Neuronal stem cell (in vitro differentiated cells): ENCODE measurements around the gene SLC35B1.

Experiments used
- DNase-seq: peaks from one replicate; pipeline ENCODE4 v3.0.0-alpha.2; 2013; ENCODE audit warnings: low spot score
- H2AFZ ChIP-seq: one replicate; pipeline ENCODE4 v1.6.1; 2013; ENCODE audit warnings: mild to moderate bottlenecking, low read length, inconsistent platforms
- H2AK5ac ChIP-seq: 2 replicates; pipeline ENCODE4 v1.6.1; 2013; ENCODE audit warnings: low read depth, mild to moderate bottlenecking, inconsistent platforms, low read length, moderate library complexity, mixed read lengths
- H2BK120ac ChIP-seq: 2 replicates; pipeline ENCODE4 v1.6.1; 2013; ENCODE audit warnings: low read depth, mild to moderate bottlenecking, inconsistent platforms, low read length, moderate library complexity, mixed read lengths
- H2BK12ac ChIP-seq: one replicate; pipeline ENCODE4 v1.6.1; 2013; ENCODE audit warnings: low read length, inconsistent platforms
- H2BK15ac ChIP-seq: 2 replicates; pipeline ENCODE4 v1.6.1; 2013; ENCODE audit warnings: mild to moderate bottlenecking, low read length, inconsistent platforms, mixed read lengths
- H2BK5ac ChIP-seq: one replicate; pipeline ENCODE4 v1.6.1; 2013; ENCODE audit warnings: inconsistent platforms, mild to moderate bottlenecking, low read length, moderate library complexity
- H3K14ac ChIP-seq: one replicate; pipeline ENCODE4 v1.6.1; 2013; ENCODE audit warnings: low read length, inconsistent platforms
- H3K18ac ChIP-seq: 2 replicates; pipeline ENCODE4 v1.6.1; 2013; ENCODE audit warnings: low read length, inconsistent platforms
- H3K23ac ChIP-seq: 2 replicates; pipeline ENCODE4 v1.6.1; 2013; ENCODE audit warnings: low read depth, mild to moderate bottlenecking, mixed read lengths, low read length, inconsistent platforms; ENCODE audit not compliant: poor library complexity
- H3K27ac ChIP-seq: replicated peaks from 3 replicates; pipeline ENCODE4 v1.5.1; 2013; ENCODE audit warnings: low read length, inconsistent platforms
- H3K27me3 ChIP-seq, 3 experiments: 2 replicates each; pipeline ENCODE4 v1.6.1; 2013; ENCODE audit warnings: low read length in 3 of 3, mild to moderate bottlenecking in 2 of 3, inconsistent platforms in 1 of 3, low read depth in 1 of 3, mixed read lengths in 1 of 3, moderate library complexity in 1 of 3; ENCODE audit not compliant: control insufficient read depth in 3 of 3, insufficient read depth in 3 of 3
- H3K36me3 ChIP-seq, 2 donors: replicated peaks in 1 of 2; 2 replicates each; pipeline ENCODE4 v1.6.1; 2013; ENCODE audit warnings: low read length in 2 of 2; ENCODE audit not compliant: control insufficient read depth in 2 of 2, insufficient read depth in 2 of 2
- H3K4ac ChIP-seq: 2 replicates; pipeline ENCODE4 v1.6.1; 2013; ENCODE audit warnings: inconsistent platforms, mild to moderate bottlenecking, low read length, moderate library complexity
- H3K4me1 ChIP-seq, 2 donors: 1 replicate in 1 of 2; 2 replicates in 1 of 2; pipeline ENCODE4 v1.6.1; 2013; ENCODE audit warnings: low read length in 2 of 2, low read depth in 1 of 2; ENCODE audit not compliant: control insufficient read depth in 2 of 2, insufficient read depth in 1 of 2
- H3K4me2 ChIP-seq: one replicate; pipeline ENCODE4 v1.6.1; 2013; ENCODE audit warnings: mild to moderate bottlenecking, low read length, inconsistent platforms; ENCODE audit not compliant: insufficient read depth, poor library complexity, severe bottlenecking
- H3K4me3 ChIP-seq, 2 donors: 2 replicates each; pipeline ENCODE4 v1.5.1; 2013; ENCODE audit warnings: low read length in 2 of 2, mild to moderate bottlenecking in 2 of 2, inconsistent platforms in 1 of 2, moderate library complexity in 1 of 2
- H3K79me1 ChIP-seq: one replicate; pipeline ENCODE4 v1.6.1; 2013; ENCODE audit warnings: low read depth, mild to moderate bottlenecking, inconsistent platforms, low read length, moderate library complexity
- H3K9ac ChIP-seq: one replicate; pipeline ENCODE4 v1.6.1; 2013; ENCODE audit warnings: mild to moderate bottlenecking, low read depth, low read length, inconsistent platforms; ENCODE audit not compliant: poor library complexity
- H3K9me3 ChIP-seq, 2 donors: replicated peaks in 1 of 2; 2 replicates each; pipeline versions ENCODE3 to v1.6.1; 2013; ENCODE audit warnings: low read length in 2 of 2, mild to moderate bottlenecking in 2 of 2, inconsistent platforms in 1 of 2, low read depth in 1 of 2, mixed read lengths in 1 of 2, moderate library complexity in 1 of 2; ENCODE audit not compliant: control insufficient read depth in 2 of 2, insufficient read depth in 1 of 2
- H4K8ac ChIP-seq: one replicate; pipeline ENCODE4 v1.6.1; 2013; ENCODE audit warnings: low read depth, mild to moderate bottlenecking, inconsistent platforms, low read length, moderate library complexity
- H4K91ac ChIP-seq: one replicate; pipeline ENCODE4 v1.6.1; 2013; ENCODE audit warnings: low read length, low read depth, mild to moderate bottlenecking, inconsistent platforms; ENCODE audit not compliant: poor library complexity
- WGBS, 2 donors: extraction: QIAGEN DNeasy Blood & Tissue Kit; methylation state at CpG; one replicate each; pipeline ENCODE4 v1.1.7; 2013; ENCODE audit warnings: missing lambda C conversion rate in 2 of 2, mixed read lengths in 1 of 2; ENCODE audit not compliant: insufficient read length in 2 of 2, insufficient replicate concordance in 1 of 2; ENCODE audit errors: extremely low coverage in 2 of 2; 5-methylcytosine and 5-hydroxymethylcytosine counted together

The SLC35B1 gene

GRCh38 chr17:49745175-49746139, 37.7 kb upstream of the SLC35B1 start:
- no peak overlapping the region for H2BK15ac ChIP-seq
- H2AFZ ChIP-seq = no peak overlapping the region
- H3K4me1 ChIP-seq = no peaks in the 10 kb centered on the region
- H3K9ac ChIP-seq = no peak overlapping the region
- no peak overlapping the region for H2BK120ac ChIP-seq
- no peaks in the 10 kb centered on the region for H3K9me3 ChIP-seq
- no peak overlapping the region for H2AK5ac ChIP-seq
- no peak overlapping the region for H3K18ac ChIP-seq
- H4K8ac ChIP-seq = no peak overlapping the region
- no peak overlapping the region for H2BK12ac ChIP-seq
- no peak overlapping the region for H3K14ac ChIP-seq
- H2BK5ac ChIP-seq = no peak overlapping the region
- no peak overlapping the region for H3K4ac ChIP-seq
- H4K91ac ChIP-seq = no peak overlapping the region
- no peak for DNase-seq
- WGBS, 2 donors = no CpG with 5 or more reads among the region's 1 CpG
- H3K36me3 ChIP-seq = peaks cover 1 to 4% of the 10 kb centered on the region in 2 donors
- no peak overlapping the region for H3K23ac ChIP-seq
- H3K4me3 ChIP-seq = no peak overlapping the region
- H3K27me3 ChIP-seq = no peaks in the 10 kb centered on the region
- no peak overlapping the region for H3K4me2 ChIP-seq
- H3K27ac ChIP-seq = no peak overlapping the region
- peaks cover 2% of the 10 kb centered on the region for H3K79me1 ChIP-seq

GRCh38 chr17:49742166-49742638, 34.4 kb upstream of the SLC35B1 start:
- Histone ChIP-seq H4K8ac (no peak overlapping the region), H3K4me2 (no peak overlapping the region), H3K79me1 (peaks cover 4% of the 10 kb centered on the region), H2BK12ac (no peak overlapping the region), H3K4me1 (no peaks in the 10 kb centered on the region), H2BK120ac (no peak overlapping the region), H2BK5ac (no peak overlapping the region), H3K14ac (no peak overlapping the region), H3K4me3 (no peak overlapping the region), H4K91ac (no peak overlapping the region), H3K23ac (no peak overlapping the region), H3K36me3 (peaks cover 0 to 1% of the 10 kb centered on the region in 2 donors), H3K9me3 (no peaks in the 10 kb centered on the region), H3K27ac (no peak overlapping the region), H3K9ac (no peak overlapping the region), H2AFZ (no peak overlapping the region), H3K18ac (no peak overlapping the region), H3K4ac (no peak overlapping the region), H2AK5ac (no peak overlapping the region), H3K27me3 (no peaks in the 10 kb centered on the region), H2BK15ac (no peak overlapping the region)
- no CpG with 5 or more reads among the region's 1 CpG for WGBS, 2 donors
- no peak for DNase-seq

GRCh38 chr17:49741692-49742076, 33.9 kb upstream of the SLC35B1 start:
- H2BK15ac ChIP-seq = no peak overlapping the region
- no peak overlapping the region for H4K91ac ChIP-seq
- no peaks in the 10 kb centered on the region for H3K4me1 ChIP-seq
- H2BK12ac ChIP-seq = no peak overlapping the region
- no peak overlapping the region for H2BK5ac ChIP-seq
- no peaks in the 10 kb centered on the region for H3K9me3 ChIP-seq
- no peak for DNase-seq
- H2AFZ ChIP-seq = no peak overlapping the region
- H3K23ac ChIP-seq = no peak overlapping the region
- H2BK120ac ChIP-seq = no peak overlapping the region
- no peak overlapping the region for H3K18ac ChIP-seq
- H2AK5ac ChIP-seq = no peak overlapping the region
- H3K27ac ChIP-seq = no peak overlapping the region
- no peak overlapping the region for H3K4me3 ChIP-seq
- peaks cover 4% of the 10 kb centered on the region for H3K79me1 ChIP-seq
- H3K14ac ChIP-seq = no peak overlapping the region
- no peak overlapping the region for H3K4ac ChIP-seq
- no CpG with 5 or more reads among the region's 3 CpGs for WGBS, 2 donors
- H3K4me2 ChIP-seq = no peak overlapping the region
- H3K27me3 ChIP-seq = no peaks in the 10 kb centered on the region
- H4K8ac ChIP-seq = no peak overlapping the region
- H3K9ac ChIP-seq = no peak overlapping the region
- peaks cover 0 to 1% of the 10 kb centered on the region in 2 donors for H3K36me3 ChIP-seq

GRCh38 chr17:49741009-49741691, 33.4 kb upstream of the SLC35B1 start:
- no peak overlapping the region for H4K91ac ChIP-seq
- H3K4ac ChIP-seq = no peak overlapping the region
- no peak overlapping the region for H3K18ac ChIP-seq
- no peak for DNase-seq
- H3K4me3 ChIP-seq = no peak overlapping the region
- H3K4me2 ChIP-seq = no peak overlapping the region
- no peak overlapping the region for H3K9ac ChIP-seq
- H2BK15ac ChIP-seq = no peak overlapping the region
- H3K27me3 ChIP-seq = no peaks in the 10 kb centered on the region
- H3K14ac ChIP-seq = no peak overlapping the region
- H2BK12ac ChIP-seq = no peak overlapping the region
- H2AFZ ChIP-seq = no peak overlapping the region
- no CpG with 5 or more reads among the region's 5 CpGs for WGBS, 2 donors
- no peak overlapping the region for H4K8ac ChIP-seq
- H3K4me1 ChIP-seq = no peaks in the 10 kb centered on the region
- no peak overlapping the region for H3K23ac ChIP-seq
- H2BK5ac ChIP-seq = no peak overlapping the region
- H3K27ac ChIP-seq = no peak overlapping the region
- peaks cover 0 to 1% of the 10 kb centered on the region in 2 donors for H3K36me3 ChIP-seq
- H3K9me3 ChIP-seq = no peaks in the 10 kb centered on the region
- H3K79me1 ChIP-seq = peaks cover 4% of the 10 kb centered on the region
- H2BK120ac ChIP-seq = no peak overlapping the region
- no peak overlapping the region for H2AK5ac ChIP-seq
